Lung (tissue), 12 donors: ENCODE data around the gene MSH5. TPM values are rescaled to one million over a fixed set of nuclear protein-coding genes. Genes with fewer than 3 reads are reported as not detected.
A peak's percentile ranks its signal among the peaks of the same experiment; 100 is the strongest.

ENCODE experiments used
- ATAC-seq: fragments of 200-7000 bp; cut with Tn5 transposase; one replicate; pipeline ENCODE4 v1.9.1; 2020; ENCODE audit warnings: moderate number of reproducible peaks; ENCODE audit not compliant: insufficient read depth, low FRiP score
- DNase-seq, 3 donors: peaks; one replicate each; pipeline ENCODE4 v3.0.0-alpha.2; 2013 to 2017
- H3K27ac ChIP-seq, 2 donors: one replicate each; pipeline ENCODE4 v1.5.1; 2013; ENCODE audit warnings: mild to moderate bottlenecking in 2 of 2, moderate library complexity in 2 of 2, control low read depth in 1 of 2, inconsistent platforms in 1 of 2, low read depth in 1 of 2, low read length in 1 of 2
- H3K27me3 ChIP-seq, 3 donors: one replicate each; pipeline ENCODE4 v1.5.1; 2013; ENCODE audit warnings: low read length in 2 of 3; ENCODE audit not compliant: control insufficient read depth in 3 of 3, insufficient read depth in 3 of 3
- H3K36me3 ChIP-seq, 4 donors: one replicate each; pipeline ENCODE4 v1.5.1; 2013; ENCODE audit warnings: low read length in 4 of 4, mild to moderate bottlenecking in 1 of 4, moderate library complexity in 1 of 4; ENCODE audit not compliant: control insufficient read depth in 4 of 4, insufficient read depth in 4 of 4
- H3K4me1 ChIP-seq, 5 donors: one replicate each; pipeline ENCODE4 v1.5.1; 2013; ENCODE audit warnings: low read length in 5 of 5, mild to moderate bottlenecking in 2 of 5, moderate library complexity in 1 of 5; ENCODE audit not compliant: control insufficient read depth in 5 of 5, insufficient read depth in 5 of 5
- H3K4me3 ChIP-seq: one replicate; pipeline ENCODE4 v1.5.1; 2013; ENCODE audit warnings: mild to moderate bottlenecking, control low read depth, moderate library complexity
- H3K9ac ChIP-seq, 2 donors: one replicate each; pipeline ENCODE4 v1.5.1; 2013; ENCODE audit warnings: low read length in 2 of 2, control low read depth in 1 of 2; ENCODE audit not compliant: insufficient read depth in 1 of 2
- H3K9me3 ChIP-seq, 4 donors: one replicate each; pipeline ENCODE4 v1.5.1; 2013; ENCODE audit warnings: low read length in 3 of 4, mild to moderate bottlenecking in 1 of 4, moderate library complexity in 1 of 4; ENCODE audit not compliant: control insufficient read depth in 4 of 4, insufficient read depth in 3 of 4
- CTCF ChIP-seq: IDR thresholded peaks from 2 replicates; pipeline ENCODE4 v1.5.1; 2012; ENCODE audit warnings: mild to moderate bottlenecking; ENCODE audit errors: control extremely low read depth, extremely low read depth
- WGBS, 2 donors: extraction: QIAGEN DNeasy Blood & Tissue Kit; methylation state at CpG; one replicate each; pipeline ENCODE4 v1.1.7; 2013; 5-methylcytosine and 5-hydroxymethylcytosine counted together
- polyA plus RNA-seq, 2 donors: library from polyadenylated mRNA; stranded (reverse); fragments of 200-250 nt; gene quantifications; one replicate each; pipeline ENCODE4 v1.2.1, GENCODE V29; 2013
- total RNA-seq, 2 donors: library from RNA; depleted of rRNA in 1 of 2; stranded (reverse); fragments of >200 nt in 1 of 2; gene quantifications; one replicate each; pipeline ENCODE4 v1.2.1, GENCODE V29; 2014 to 2021
- donor health status: control.
- donor health status: control.
- donor health status: Bipolar disorder and iron deficiency.
- donor health status: healthy.
- donor health status: DM: yes; HTN: yes; CAD: no.

MSH5 gene
- total and polyA plus RNA-seq, 4 donors: 4.5 to 17.8 (median 13.4) TPM

GRCh38 chr6:31697555-31697954 lies 42.2 kb upstream of the MSH5 start:
- Histone ChIP-seq H3K36me3 (peaks cover 12 to 36% (median 21%) of the 10 kb centered on the region in 4 donors), H3K27ac (no peak overlapping the region), H3K9ac (peak overlapping the region in 1 of 2 donors; percentile 25), H3K9me3 (no peaks in the 10 kb centered on the region), H3K4me3 (no peak overlapping the region), H3K4me1 (peaks cover 7 to 17% (median 11%) of the 10 kb centered on the region in 5 donors), H3K27me3 (no peaks in the 10 kb centered on the region)
- TF ChIP-seq CTCF: no peak
- DNase-seq: no peak
- WGBS, 2 donors: 51 to 57% methylated on average over 3 of the region's 3 CpGs
- no peak for ATAC-seq

- H3K9me3 ChIP-seq: no peaks in the 10 kb centered on the region
- H3K36me3 ChIP-seq: peaks cover 0 to 17% (median 10%) of the 10 kb centered on the region in 4 donors
- no peak for TF ChIP-seq CTCF
- 84 to 93% methylated on average over 5 of the region's 5 CpGs for WGBS, 2 donors
- no peak for ATAC-seq
- no peak for DNase-seq
- no peaks in the 10 kb centered on the region for H3K27me3 ChIP-seq
- no peak overlapping the region for H3K4me3 ChIP-seq
- H3K4me1 ChIP-seq: peaks cover 7 to 17% (median 11%) of the 10 kb centered on the region in 5 donors
- H3K9ac ChIP-seq: no peak overlapping the region
- H3K27ac ChIP-seq: peak overlapping the region in 1 of 2 donors; percentile 63
Observed at GRCh38 chr6:31700740-31701401, 38.9 kb upstream of the MSH5 start.

- Histone ChIP-seq H3K9me3 (no peaks in the 10 kb centered on the region), H3K27me3 (no peaks in the 10 kb centered on the region), H3K4me3 (peak overlapping the region; percentile 69), H3K4me1 (peaks cover 7 to 15% (median 11%) of the 10 kb centered on the region in 5 donors), H3K27ac (peak overlapping the region; percentile 28 to 98), H3K9ac (peak overlapping the region; percentile 88 to 99), H3K36me3 (peaks cover 0 to 14% (median 9%) of the 10 kb centered on the region in 4 donors)
- ATAC-seq (no peak), DNase-seq (peak in 2 of 3 donors; percentile 40 to 57)
- no peak for TF ChIP-seq CTCF
- 27 to 40% methylated on average over 7 of the region's 7 CpGs for WGBS, 2 donors
Observed at GRCh38 chr6:31701666-31702404, 38.0 kb upstream of the MSH5 start.
